Esophagus muscularis mucosa (tissue), 4 donors: ENCODE data around the gene PPP1R3F. TPM values are rescaled to one million over a fixed set of nuclear protein-coding genes. Genes with fewer than 3 reads are reported as not detected.
A peak's percentile ranks its signal among the peaks of the same experiment; 100 is the strongest.

ENCODE experiments used
- DNase-seq: peaks from one replicate; pipeline ENCODE4 v3.0.0-alpha.2; 2017; ENCODE audit errors: extremely low spot score
- H3K27ac ChIP-seq, 4 donors: fragments of 200-600 bp; sonication (generic); replicated peaks in 1 of 4; 1 replicate in 3 of 4; 2 replicates in 1 of 4; pipeline ENCODE4 v1.5.1; 2016 to 2019; ENCODE audit warnings: mild to moderate bottlenecking in 1 of 4
- H3K27me3 ChIP-seq, 4 donors: fragments of 200-600 bp; sonication (generic); one replicate each; pipeline versions ENCODE4 v1.5.1 to v1.6.0; 2016 to 2019
- H3K36me3 ChIP-seq, 4 donors: fragments of 200-600 bp; sonication (generic); one replicate each; pipeline ENCODE4 v1.5.1; 2016 to 2019
- H3K4me1 ChIP-seq, 4 donors: fragments of 200-600 bp; sonication (generic); one replicate each; pipeline ENCODE4 v1.5.1; 2016 to 2019
- H3K4me3 ChIP-seq, 4 donors: fragments of 200-600 bp; sonication (generic); 1 replicate in 2 of 4; 2 replicates in 2 of 4; pipeline ENCODE4 v1.5.1; 2016 to 2019; ENCODE audit warnings: mild to moderate bottlenecking in 4 of 4, moderate library complexity in 1 of 4
- H3K9me3 ChIP-seq, 4 donors: fragments of 200-600 bp; sonication (generic); 1 replicate in 3 of 4; 2 replicates in 1 of 4; pipeline ENCODE4 v1.5.1; 2016 to 2019
- CTCF ChIP-seq, 3 experiments: fragments of 200-600 bp in 2 of 3; fragments of 450-650 bp in 1 of 3; sonication (generic) in 2 of 3; IDR thresholded peaks; one replicate each; pipeline ENCODE4 v1.5.1; 2017 to 2019; ENCODE audit warnings: antibody characterized with exemption in 3 of 3, mild to moderate bottlenecking in 2 of 3, moderate library complexity in 1 of 3
- EP300 ChIP-seq: sonication (generic); formaldehyde crosslinking; IDR thresholded peaks from one replicate; pipeline ENCODE4 v1.6.1; 2017; ENCODE audit warnings: antibody characterized with exemption
- POLR2A ChIP-seq: fragments of 450-650 bp; IDR thresholded peaks from one replicate; pipeline ENCODE4 v1.6.1; 2017; ENCODE audit warnings: antibody characterized with exemption, moderate library complexity, mild to moderate bottlenecking, low read depth
- POLR2AphosphoS5 ChIP-seq, 2 donors: sonication (generic); formaldehyde crosslinking; IDR thresholded peaks; one replicate each; pipeline ENCODE4 v1.6.1; 2017; ENCODE audit warnings: antibody characterized with exemption in 2 of 2
- WGBS: methylation state at CpG from one replicate; pipeline ENCODE4 v1.1.5; 2018; 5-methylcytosine and 5-hydroxymethylcytosine counted together
- intact Hi-C: fragments of 100-400 bp; cut with DNase I; formaldehyde crosslinking; loops from one replicate; pipeline ENCODE4 v1.15.1; 2023
- total RNA-seq, 4 donors: library from RNA; depleted of rRNA; stranded (reverse); fragments of >200 nt; gene quantifications; one replicate each; pipeline versions ENCODE4 v1.1.0 to v1.2.1, GENCODE V29; 2016

PPP1R3F gene
- total RNA-seq, 4 donors from 2014 or later, result 13.8 to 27.0 (median 16.4) TPM

- no peak for DNase-seq
- 48% methylated on average over 6 of the region's 6 CpGs for WGBS
- Histone ChIP-seq H3K4me1 (peaks cover 8 to 53% (median 49%) of the 10 kb centered on the region in 4 donors), H3K4me3 (no peak overlapping the region), H3K27ac (no peak overlapping the region), H3K36me3 (no peaks in the 10 kb centered on the region), H3K27me3 (no peaks in the 10 kb centered on the region), H3K9me3 (no peaks in the 10 kb centered on the region)
- no peak for TF ChIP-seq POLR2AphosphoS5 (IDR thresholded peaks at IDR 0.05)
- no peak for TF ChIP-seq POLR2A
- no peak for TF ChIP-seq CTCF (IDR thresholded peaks at IDR 0.05)
- no peak for TF ChIP-seq EP300
- intact Hi-C loops, result no loop called here
These were observed 2.8 kb downstream of the PPP1R3F start for GRCh38 chrX:49272421-49272820.

GRCh38 chrX:49273181-49273727, 3.7 kb downstream of the PPP1R3F start:
- Histone ChIP-seq H3K9me3 (no peaks in the 10 kb centered on the region), H3K27ac (no peak overlapping the region), H3K4me3 (no peak overlapping the region), H3K36me3 (no peaks in the 10 kb centered on the region), H3K4me1 (peaks cover 8 to 51% (median 48%) of the 10 kb centered on the region in 4 donors), H3K27me3 (no peaks in the 10 kb centered on the region)
- intact Hi-C loops, result no loop called here
- DNase-seq, result no peak
- 79% methylated on average over 8 of the region's 8 CpGs for WGBS
- TF ChIP-seq EP300 (no peak), CTCF (IDR thresholded peaks at IDR 0.05) (no peak), POLR2AphosphoS5 (IDR thresholded peaks at IDR 0.05) (no peak), POLR2A (no peak)

- WGBS, result 58% methylated on average over 1 of the region's 1 CpG
- intact Hi-C loops, result no loop called here
- Histone ChIP-seq H3K9me3 (no peaks in the 10 kb centered on the region), H3K27ac (no peak overlapping the region), H3K27me3 (no peaks in the 10 kb centered on the region), H3K36me3 (no peaks in the 10 kb centered on the region), H3K4me1 (peaks cover 8 to 36% (median 34%) of the 10 kb centered on the region in 4 donors), H3K4me3 (no peak overlapping the region)
- TF ChIP-seq POLR2AphosphoS5 (IDR thresholded peaks at IDR 0.05) (no peak), EP300 (no peak), POLR2A (no peak), CTCF (IDR thresholded peaks at IDR 0.05) (no peak)
- DNase-seq, result no peak
These were observed 6.6 kb downstream of the PPP1R3F start for GRCh38 chrX:49276207-49276606.

GRCh38 chrX:49276671-49277534, 7.3 kb downstream of the PPP1R3F start:
- 72% methylated on average over 18 of the region's 19 CpGs for WGBS
- TF ChIP-seq POLR2A, result no peak
- H3K9me3 ChIP-seq, result no peaks in the 10 kb centered on the region
- H3K36me3 ChIP-seq, result no peaks in the 10 kb centered on the region
- no peaks in the 10 kb centered on the region for H3K27me3 ChIP-seq
- H3K27ac ChIP-seq, result peak overlapping the region in 1 of 4 donors; percentile 10
- H3K4me1 ChIP-seq, result peaks cover 4 to 29% (median 27%) of the 10 kb centered on the region in 4 donors
- intact Hi-C loops, result no loop called here
- no peak overlapping the region for H3K4me3 ChIP-seq
- DNase-seq, result no peak

GRCh38 chrX:49277535-49277830, 7.9 kb downstream of the PPP1R3F start:
- 67% methylated on average over 3 of the region's 3 CpGs for WGBS
- intact Hi-C loops, result no loop called here
- H3K27ac ChIP-seq, result no peak overlapping the region

More at GRCh38 chrX:49277535-49277830, 7.9 kb downstream of the PPP1R3F start:
- no peak for TF ChIP-seq POLR2A
- no peak for TF ChIP-seq EP300
- no peak for TF ChIP-seq POLR2AphosphoS5 (IDR thresholded peaks at IDR 0.05)
- TF ChIP-seq CTCF (IDR thresholded peaks at IDR 0.05), result no peak
- peaks cover 0 to 24% (median 21%) of the 10 kb centered on the region in 4 donors for H3K4me1 ChIP-seq
- H3K9me3 ChIP-seq, result no peaks in the 10 kb centered on the region
- no peak overlapping the region for H3K4me3 ChIP-seq
- DNase-seq, result no peak
- no peaks in the 10 kb centered on the region for H3K36me3 ChIP-seq
- H3K27me3 ChIP-seq, result no peaks in the 10 kb centered on the region
